Hematopoietic multipotent progenitor cell treated with erythropoietin and hydrocortisone succinate and interleukin-3 and kit ligand, for 8 days (in vitro differentiated cells): ENCODE measurements around the gene CPTP.
A peak's percentile ranks its signal among the peaks of the same experiment; 100 is the strongest.
"Not testable (repeated sequence)": the region's sequence is repeated elsewhere in the genome, so short reads cannot be mapped to it uniquely, and the experiment has no call there.

ENCODE experiments used
- DNase-seq: peaks from one replicate; pipeline ENCODE4 v3.0.0-alpha.2; 2015

The CPTP gene

GRCh38 chr1:1307261-1307922 lies 17.2 kb upstream of the CPTP start:
- DNase-seq = no peak

- DNase-seq = peak; percentile 92
Observed at GRCh38 chr1:1307923-1308755, 16.5 kb upstream of the CPTP start, which contains the start of the genes ACAP3 and PUSL1. Gene ACAP3 (minus strand): TSS chr1:1307930. CDS start chr1:1307815, 115 bp downstream. Gene PUSL1 (plus strand): TSS chr1:1308597. CDS start chr1:1308644, 47 bp downstream.

- DNase-seq = no peak
Observed at GRCh38 chr1:1308756-1309250, 15.8 kb upstream of the CPTP start.

GRCh38 chr1:1309251-1310108 lies 15.1 kb upstream of the CPTP start:
- DNase-seq = peak; percentile 29

GRCh38 chr1:1310109-1310385 lies 14.6 kb upstream of the CPTP start:
- no peak for DNase-seq

DNA sequence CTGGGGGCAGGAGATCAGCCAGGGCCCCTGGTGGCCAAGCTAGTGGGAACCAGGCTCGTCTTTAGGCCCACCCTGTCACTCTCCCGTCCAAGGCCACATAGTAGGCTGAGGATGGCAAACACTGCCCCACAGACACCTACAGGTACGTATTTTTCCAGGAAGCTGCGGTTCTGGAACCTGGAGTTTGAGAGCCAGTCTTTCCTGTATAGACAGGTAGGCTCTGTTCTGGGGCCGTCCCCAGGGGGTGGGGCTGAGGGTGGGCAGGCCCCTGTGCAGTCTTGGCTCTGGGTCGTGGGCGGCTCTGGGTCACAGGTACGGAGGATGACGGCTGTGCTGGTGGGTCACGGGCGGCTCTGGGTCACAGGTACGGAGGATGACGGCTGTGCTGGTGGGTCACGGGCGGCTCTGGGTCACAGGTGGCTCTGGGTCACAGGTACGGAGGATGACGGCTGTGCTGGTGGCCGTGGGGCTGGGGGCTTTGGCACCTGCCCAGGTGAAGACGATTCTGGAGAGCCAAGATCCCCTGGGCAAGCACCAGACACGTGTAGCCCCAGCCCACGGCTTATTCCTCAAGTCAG lies 14.0 kb upstream of the CPTP start:
- no peak for DNase-seq

DNA sequence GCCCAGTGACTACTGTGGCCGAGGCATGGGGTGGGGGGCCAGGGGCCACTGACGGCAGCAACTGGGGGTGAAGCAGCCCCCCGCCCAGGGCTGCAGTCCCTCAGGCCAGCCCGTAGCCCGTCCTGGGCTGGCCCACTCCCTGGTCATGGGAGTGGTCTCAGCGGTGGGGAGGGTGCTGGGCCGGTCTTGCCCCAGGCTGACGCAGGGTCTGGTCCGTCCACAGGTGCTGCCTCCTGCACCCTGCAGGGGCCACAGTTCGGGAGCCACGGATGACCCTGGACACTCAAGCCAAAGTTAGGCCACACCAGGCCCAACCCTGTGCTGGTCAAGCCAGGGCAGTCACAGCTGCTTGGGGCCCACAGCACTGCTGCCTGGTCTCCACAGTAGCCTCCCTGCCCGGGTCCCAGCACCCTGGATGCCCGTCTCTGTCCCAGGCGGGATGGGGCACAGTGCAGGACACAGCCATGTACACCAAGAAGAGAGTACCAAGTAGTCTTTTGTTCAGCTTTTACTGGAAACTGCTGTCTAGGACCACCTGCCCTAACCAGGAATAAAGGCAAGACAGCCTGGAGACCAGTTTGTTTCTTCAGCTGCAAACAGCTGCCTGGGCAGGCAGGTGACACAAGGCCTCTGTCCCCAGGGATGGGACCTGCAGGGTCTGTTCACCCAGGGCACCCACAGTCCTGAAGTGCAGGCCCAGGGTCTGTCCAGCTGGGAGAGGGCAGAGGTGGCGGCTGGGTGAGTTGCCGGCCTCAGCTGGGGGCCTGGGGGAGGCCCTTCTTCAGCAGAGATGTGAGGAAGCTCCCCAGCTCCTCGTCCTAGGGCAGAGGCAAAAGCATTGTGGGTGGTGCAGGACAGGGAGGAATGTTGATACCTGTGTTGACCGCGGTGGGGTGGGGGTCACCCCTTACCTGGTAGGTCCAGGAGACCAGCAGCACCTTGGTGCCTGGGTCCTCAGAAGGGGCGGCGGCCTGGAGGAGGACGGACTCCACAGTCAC lies 13.2 kb upstream of the CPTP start:
- no peak for DNase-seq

GRCh38 chr1:1312450-1313314 lies 11.9 kb upstream of the CPTP start:
- no peak for DNase-seq

- no peak for DNase-seq
Observed at GRCh38 chr1:1313500-1314236, 10.9 kb upstream of the CPTP start.

DNA sequence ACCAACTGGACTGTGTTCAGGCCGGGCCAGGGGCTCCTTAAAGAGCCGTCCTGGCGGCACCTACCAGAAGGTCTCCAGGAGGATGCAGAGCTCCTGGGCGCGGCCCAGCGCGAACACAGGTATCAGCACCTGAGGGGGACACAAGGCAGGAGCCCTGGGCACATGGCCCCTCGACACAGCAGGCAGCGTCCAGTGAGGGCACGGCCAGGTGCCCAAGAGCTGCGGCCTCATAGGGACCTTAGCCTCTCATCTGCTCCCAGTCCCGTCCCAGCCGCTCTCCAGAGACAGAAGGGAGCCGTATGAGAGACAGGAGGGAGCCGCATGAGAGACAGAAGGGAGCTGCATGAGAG lies 10.4 kb upstream of the CPTP start:
- DNase-seq = no peak

GRCh38 chr1:1314678-1315335 lies 9.8 kb upstream of the CPTP start:
- DNase-seq = no peak

DNA sequence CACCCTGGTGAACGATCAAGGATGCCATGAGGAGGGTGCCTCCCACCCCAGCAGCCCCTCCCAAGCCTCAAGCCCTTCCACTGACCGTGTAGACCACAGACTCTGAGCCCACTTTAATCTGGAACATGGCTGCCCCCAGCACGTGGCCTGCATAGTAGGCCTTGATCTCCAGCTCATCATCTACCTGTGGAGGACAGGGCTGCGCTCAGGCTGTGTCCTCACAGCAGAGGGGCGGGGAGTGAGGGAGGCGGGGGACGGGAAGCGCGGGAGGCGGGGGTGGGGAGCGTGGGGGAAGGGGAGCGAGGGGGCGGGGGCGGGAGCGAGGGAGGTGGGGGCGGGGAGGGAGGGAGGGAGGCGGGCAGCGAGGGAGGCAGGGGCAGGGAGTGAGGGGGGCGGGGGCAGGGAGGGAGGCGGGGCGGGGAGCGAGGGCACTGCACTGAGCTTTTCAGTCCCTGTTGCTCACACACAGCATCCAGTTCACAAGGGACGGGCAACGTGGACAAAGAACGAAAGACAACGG lies 9.1 kb upstream of the CPTP start:
- no peak for DNase-seq

- not testable (repeated sequence) for DNase-seq
Observed at GRCh38 chr1:1316199-1316598, 8.4 kb upstream of the CPTP start.

- DNase-seq = no peak
Observed at GRCh38 chr1:1317420-1317819, 7.2 kb upstream of the CPTP start.

DNA sequence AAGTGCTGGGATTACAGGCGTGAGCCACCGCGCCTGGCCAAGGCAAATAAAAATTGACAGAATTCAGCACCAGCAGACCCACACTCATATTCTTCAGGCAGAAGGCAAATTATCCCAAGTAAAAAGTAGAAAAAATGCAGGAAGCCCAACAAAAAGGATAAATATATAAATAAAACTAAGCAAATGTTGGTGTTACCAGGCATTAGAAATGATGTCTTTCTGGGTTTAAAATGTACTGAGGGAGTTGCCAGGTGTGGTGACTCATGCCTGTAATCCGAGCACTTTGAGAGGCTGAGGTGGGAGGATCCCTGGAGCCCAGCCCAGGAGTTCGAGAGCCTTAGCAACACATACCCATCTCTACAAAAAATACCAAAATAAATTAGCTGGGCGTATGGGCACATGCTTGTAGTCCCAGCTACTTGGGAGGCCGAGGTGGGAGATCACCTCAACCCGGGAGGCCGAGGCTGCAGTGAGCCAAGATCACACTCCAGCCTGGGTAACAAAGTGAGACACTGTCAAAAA lies 6.4 kb upstream of the CPTP start:
- DNase-seq = peak; percentile 57

- no peak for DNase-seq
Observed at GRCh38 chr1:1318777-1319645, 5.6 kb upstream of the CPTP start.

DNA sequence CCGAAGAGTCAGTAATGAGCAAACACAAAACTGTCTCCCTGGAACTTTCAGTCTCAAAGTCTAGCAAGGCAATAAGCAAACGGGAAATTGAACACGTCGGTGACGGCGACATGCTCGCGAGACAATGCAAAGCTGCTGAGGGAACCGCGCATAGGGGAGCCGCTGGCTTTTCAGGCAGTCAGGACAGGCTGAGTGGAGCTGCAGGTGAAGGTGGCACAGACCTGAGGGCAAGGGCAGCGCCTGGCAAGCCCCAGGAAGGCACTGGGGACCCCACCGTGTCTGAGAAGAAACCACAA lies 5.0 kb upstream of the CPTP start:
- no peak for DNase-seq
